GM12874 (cell line): ENCODE data around the gene CLEC16A.

Source experiments
- CTCF ChIP-seq: IDR thresholded peaks from 2 replicates; pipeline ENCODE4 v1.5.1; 2011; ENCODE audit warnings: low read depth, mild to moderate bottlenecking, control low read depth, low read length, moderate library complexity; ENCODE audit not compliant: insufficient read depth

Gene CLEC16A

GRCh38 chr16:11088831-11089230 is 144.5 kb downstream of the CLEC16A start:
- TF ChIP-seq CTCF: no peak

- TF ChIP-seq CTCF: no peak
Measured at GRCh38 chr16:11089504-11090124, 145.2 kb downstream of the CLEC16A start.

GRCh38 chr16:11090232-11090631 is 145.9 kb downstream of the CLEC16A start:
- no peak for TF ChIP-seq CTCF

GRCh38 chr16:11091021-11091785 is 146.8 kb downstream of the CLEC16A start:
- no peak for TF ChIP-seq CTCF

- TF ChIP-seq CTCF: no peak
Measured at GRCh38 chr16:11092788-11093571, 148.6 kb downstream of the CLEC16A start.

GRCh38 chr16:11093572-11094074 is 149.3 kb downstream of the CLEC16A start:
- no peak for TF ChIP-seq CTCF
